ENCODE measurements around the gene FAM241B. TPM values are rescaled to one million over a fixed set of nuclear protein-coding genes. Genes with fewer than 3 reads are reported as not detected.
A peak's percentile ranks its signal among the peaks of the same experiment; 100 is the strongest.

Gene FAM241B
- total RNA-seq (ENCODE audit: low replicate concordance), result 2.6 and 4.6 TPM in 2 replicates

- H4K20me1 ChIP-seq (ENCODE audit: low read depth), result no peaks in the 10 kb centered on the region
- no peaks in the 10 kb centered on the region for H3K79me2 ChIP-seq (ENCODE audit: low read depth)
- H3K4me3 ChIP-seq, result peak within 1 kb of the TSS; percentile 96
- DNase-seq (ENCODE audit: low spot score), result peak; percentile 90
- Mint-ChIP-seq H3K27ac (no peak within 1 kb of the TSS), H3K27me3 (ENCODE audit: insufficient read depth, low read depth) (peaks cover 7% of the 10 kb centered on the region), H3K9me3 (no peaks in the 10 kb centered on the region), H3K36me3 (peaks cover 7% of the 10 kb centered on the region), H3K4me3 (peak within 1 kb of the TSS; percentile 85), H3K4me1 (peaks cover 5% of the 10 kb centered on the region)
- H3K9ac ChIP-seq, result peak within 1 kb of the TSS; percentile 52
- peaks cover 50% of the 10 kb centered on the region for H3K27me3 ChIP-seq
- no peaks in the 10 kb centered on the region for H3F3A ChIP-seq (ENCODE audit: low read depth)
- no peak for TF ChIP-seq EZH2phosphoT487 (IDR thresholded peaks at IDR 0.05)
- peak; percentile 60 for TF ChIP-seq EZH2 (IDR thresholded peaks at IDR 0.05)
- peak; percentile 99 for TF ChIP-seq CTCF (IDR thresholded peaks at IDR 0.05)
- H2AFZ ChIP-seq (replicated peaks), result peak within 1 kb of the TSS; percentile 100
- H3K4me1 ChIP-seq, result peaks cover 5% of the 10 kb centered on the region
- no peaks in the 10 kb centered on the region for H3K36me3 ChIP-seq
- H3K4me2 ChIP-seq, result peak within 1 kb of the TSS; percentile 99
- no peak within 1 kb of the TSS for H3K27ac ChIP-seq
- H3K9me3 ChIP-seq (ENCODE audit: low read depth), result no peaks in the 10 kb centered on the region
These were observed at the start of gene FAM241B for GRCh38 chr10:69629897-69630650. TSS of gene FAM241B (plus strand) at chr10:69630247. CDS start at chr10:69631744, 1,497 bp downstream.

- Histone ChIP-seq H3K36me3 (no peaks in the 10 kb centered on the region), H3F3A (ENCODE audit: low read depth) (peaks cover 12% of the 10 kb centered on the region), H3K9ac (no peak overlapping the region), H4K20me1 (ENCODE audit: low read depth) (peaks cover 44% of the 10 kb centered on the region), H3K4me2 (no peak overlapping the region), H3K79me2 (ENCODE audit: low read depth) (no peaks in the 10 kb centered on the region), H3K4me1 (peaks cover 9% of the 10 kb centered on the region), H3K9me3 (ENCODE audit: low read depth) (no peaks in the 10 kb centered on the region), H2AFZ (replicated peaks) (no peak overlapping the region), H3K27me3 (peaks cover 100% of the 10 kb centered on the region), H3K4me3 (no peak overlapping the region), H3K27ac (no peak overlapping the region)
- H3K27ac Mint-ChIP-seq, result no peak overlapping the region
- H3K27me3 Mint-ChIP-seq (ENCODE audit: insufficient read depth, low read depth), result peaks cover 62% of the 10 kb centered on the region
- no peaks in the 10 kb centered on the region for H3K36me3 Mint-ChIP-seq
- H3K4me3 Mint-ChIP-seq, result no peak overlapping the region
- TF ChIP-seq EZH2phosphoT487 (IDR thresholded peaks at IDR 0.05), result no peak
- no peaks in the 10 kb centered on the region for H3K4me1 Mint-ChIP-seq
- no peak for DNase-seq (ENCODE audit: low spot score)
- H3K9me3 Mint-ChIP-seq, result no peaks in the 10 kb centered on the region
These were observed 49.6 kb upstream of the FAM241B start for GRCh38 chr10:69580435-69580834.

- H3K79me2 ChIP-seq (ENCODE audit: low read depth), result no peaks in the 10 kb centered on the region
- H3F3A ChIP-seq (ENCODE audit: low read depth), result peaks cover 4% of the 10 kb centered on the region
- Mint-ChIP-seq H3K9me3 (no peaks in the 10 kb centered on the region), H3K36me3 (no peaks in the 10 kb centered on the region), H3K27me3 (ENCODE audit: insufficient read depth, low read depth) (peaks cover 41% of the 10 kb centered on the region), H3K4me1 (no peaks in the 10 kb centered on the region), H3K4me3 (no peak overlapping the region), H3K27ac (no peak overlapping the region)
- H3K9me3 ChIP-seq (ENCODE audit: low read depth), result no peaks in the 10 kb centered on the region
- no peak overlapping the region for H3K27ac ChIP-seq
- H3K9ac ChIP-seq, result no peak overlapping the region
- H2AFZ ChIP-seq (replicated peaks), result no peak overlapping the region
- H3K4me1 ChIP-seq, result peaks cover 3% of the 10 kb centered on the region
- no peak overlapping the region for H3K4me3 ChIP-seq
- no peaks in the 10 kb centered on the region for H3K36me3 ChIP-seq
- TF ChIP-seq CTCF (IDR thresholded peaks at IDR 0.05) (no peak), EZH2phosphoT487 (IDR thresholded peaks at IDR 0.05) (no peak), EZH2 (IDR thresholded peaks at IDR 0.05) (no peak)
- DNase-seq (ENCODE audit: low spot score), result no peak
- no peak overlapping the region for H3K4me2 ChIP-seq
- H3K27me3 ChIP-seq, result peaks cover 100% of the 10 kb centered on the region
- peaks cover 18% of the 10 kb centered on the region for H4K20me1 ChIP-seq (ENCODE audit: low read depth)
These were observed 46.9 kb upstream of the FAM241B start for GRCh38 chr10:69583106-69583505.

GRCh38 chr10:69584624-69585023 is 45.4 kb upstream of the FAM241B start:
- Histone ChIP-seq H3F3A (ENCODE audit: low read depth) (peaks cover under 1% of the 10 kb centered on the region), H3K27me3 (peaks cover 95% of the 10 kb centered on the region), H3K4me3 (no peak overlapping the region), H3K4me1 (no peaks in the 10 kb centered on the region), H3K27ac (no peak overlapping the region), H3K79me2 (ENCODE audit: low read depth) (no peaks in the 10 kb centered on the region), H3K9ac (no peak overlapping the region), H2AFZ (replicated peaks) (no peak overlapping the region), H4K20me1 (ENCODE audit: low read depth) (peaks cover 3% of the 10 kb centered on the region), H3K36me3 (no peaks in the 10 kb centered on the region), H3K4me2 (no peak overlapping the region), H3K9me3 (ENCODE audit: low read depth) (no peaks in the 10 kb centered on the region)
- DNase-seq (ENCODE audit: low spot score), result no peak
- H3K27me3 Mint-ChIP-seq (ENCODE audit: insufficient read depth, low read depth), result peaks cover 28% of the 10 kb centered on the region
- H3K27ac Mint-ChIP-seq, result no peak overlapping the region
- no peaks in the 10 kb centered on the region for H3K4me1 Mint-ChIP-seq
- H3K4me3 Mint-ChIP-seq, result no peak overlapping the region
- no peaks in the 10 kb centered on the region for H3K36me3 Mint-ChIP-seq
- no peak for TF ChIP-seq CTCF (IDR thresholded peaks at IDR 0.05)
- no peak for TF ChIP-seq EZH2 (IDR thresholded peaks at IDR 0.05)
- no peak for TF ChIP-seq EZH2phosphoT487 (IDR thresholded peaks at IDR 0.05)
- no peaks in the 10 kb centered on the region for H3K9me3 Mint-ChIP-seq
